NCI-H1417 (cell line): ENCODE data around the gene GABBR2.

Experiments
- DNase-seq, 3 experiments: peaks; one replicate each; lab custom pipeline; 2025; lab: John Stamatoyannopoulos, UW

Gene GABBR2

GRCh38 chr9:98342820-98343210 lies 365.9 kb downstream of the GABBR2 start:
- DNase-seq, result no peak

- DNase-seq, result no peak
Observed at GRCh38 chr9:98342098-98342819, 366.5 kb downstream of the GABBR2 start.

- no peak for DNase-seq
Observed at GRCh38 chr9:98341157-98342097, 367.3 kb downstream of the GABBR2 start.

- DNase-seq, result no peak
Observed at GRCh38 chr9:98339987-98340800, 368.5 kb downstream of the GABBR2 start.

- DNase-seq, result no peak
Observed at GRCh38 chr9:98335661-98336060, 373.1 kb downstream of the GABBR2 start.

- DNase-seq, result no peak
Observed at GRCh38 chr9:98334796-98335195, 373.9 kb downstream of the GABBR2 start.

GRCh38 chr9:98333703-98334582 lies 374.8 kb downstream of the GABBR2 start:
- no peak for DNase-seq

GRCh38 chr9:98332405-98332831 lies 376.3 kb downstream of the GABBR2 start:
- no peak for DNase-seq

- DNase-seq, result no peak
Observed at GRCh38 chr9:98331536-98332259, 377.0 kb downstream of the GABBR2 start.

GRCh38 chr9:98330831-98331230 lies 377.9 kb downstream of the GABBR2 start:
- DNase-seq, result no peak

- no peak for DNase-seq
Observed at GRCh38 chr9:98329904-98330303, 378.8 kb downstream of the GABBR2 start.

GRCh38 chr9:98329281-98329680 lies 379.5 kb downstream of the GABBR2 start:
- no peak for DNase-seq

- no peak for DNase-seq
Observed at GRCh38 chr9:98328770-98329169, 380.0 kb downstream of the GABBR2 start.

GRCh38 chr9:98328141-98328540 lies 380.6 kb downstream of the GABBR2 start:
- DNase-seq, result no peak

GRCh38 chr9:98327249-98327561 lies 381.5 kb downstream of the GABBR2 start:
- no peak for DNase-seq

- DNase-seq, result no peak
Observed at GRCh38 chr9:98326459-98327248, 382.1 kb downstream of the GABBR2 start.

GRCh38 chr9:98324801-98325200 lies 383.9 kb downstream of the GABBR2 start:
- DNase-seq, result no peak

GRCh38 chr9:98323831-98324135 lies 385.0 kb downstream of the GABBR2 start:
- DNase-seq, result no peak

- DNase-seq, result no peak
Observed at GRCh38 chr9:98323051-98323830, 385.5 kb downstream of the GABBR2 start.
